ENCODE data around the gene ZNF582. TPM values are rescaled to one million over a fixed set of nuclear protein-coding genes. Genes with fewer than 3 reads are reported as not detected.
"Not testable (repeated sequence)": the region's sequence is repeated elsewhere in the genome, so short reads cannot be mapped to it uniquely, and the experiment has no call there.

The ZNF582 gene
- total RNA-seq, 1 donor from 2014 or later = 2.5 TPM

- Histone ChIP-seq H3K9ac (no peak overlapping the region), H3K4me3 (no peak overlapping the region), H2AFZ (replicated peaks) (no peak overlapping the region), H4K20me1 (ENCODE audit: low read depth) (no peaks in the 10 kb centered on the region), H3K4me2 (no peak overlapping the region), H3K4me1 (no peaks in the 10 kb centered on the region), H3K9me3 (ENCODE audit: low read depth) (peaks cover 7% of the 10 kb centered on the region), H3F3A (ENCODE audit: low read depth) (no peaks in the 10 kb centered on the region), H3K27ac (no peak overlapping the region), H3K79me2 (ENCODE audit: low read depth) (no peaks in the 10 kb centered on the region), H3K27me3 (no peaks in the 10 kb centered on the region), H3K36me3 (no peaks in the 10 kb centered on the region)
- DNase-seq (ENCODE audit: low spot score) = no peak
- Mint-ChIP-seq H3K27me3 (ENCODE audit: insufficient read depth, low read depth) (peaks cover 4% of the 10 kb centered on the region), H3K4me3 (no peak overlapping the region), H3K27ac (no peak overlapping the region), H3K9me3 (peaks cover 33% of the 10 kb centered on the region), H3K4me1 (no peaks in the 10 kb centered on the region), H3K36me3 (no peaks in the 10 kb centered on the region)
- TF ChIP-seq EZH2 (IDR thresholded peaks at IDR 0.05) (no peak), EZH2phosphoT487 (IDR thresholded peaks at IDR 0.05) (no peak), CTCF (IDR thresholded peaks at IDR 0.05) (no peak)
Measured at GRCh38 chr19:56347163-56347778, 46.1 kb downstream of the ZNF582 start.

- TF ChIP-seq EZH2 (IDR thresholded peaks at IDR 0.05) (no peak), CTCF (IDR thresholded peaks at IDR 0.05) (no peak), EZH2phosphoT487 (IDR thresholded peaks at IDR 0.05) (no peak)
- H2AFZ ChIP-seq (replicated peaks) = no peak overlapping the region
- no peak overlapping the region for H3K4me3 ChIP-seq
- no peaks in the 10 kb centered on the region for H3K4me1 Mint-ChIP-seq
- H3K27me3 Mint-ChIP-seq (ENCODE audit: insufficient read depth, low read depth) = peaks cover 6% of the 10 kb centered on the region
- peak; percentile 23 for DNase-seq (ENCODE audit: low spot score)
- H3F3A ChIP-seq (ENCODE audit: low read depth) = no peaks in the 10 kb centered on the region
- H3K36me3 ChIP-seq = no peaks in the 10 kb centered on the region
- H4K20me1 ChIP-seq (ENCODE audit: low read depth) = no peaks in the 10 kb centered on the region
- H3K4me3 Mint-ChIP-seq = no peak overlapping the region
- no peaks in the 10 kb centered on the region for H3K79me2 ChIP-seq (ENCODE audit: low read depth)
- peaks cover 50% of the 10 kb centered on the region for H3K9me3 Mint-ChIP-seq
- no peaks in the 10 kb centered on the region for H3K27me3 ChIP-seq
- H3K27ac Mint-ChIP-seq = no peak overlapping the region
- H3K9ac ChIP-seq = no peak overlapping the region
- peaks cover 24% of the 10 kb centered on the region for H3K9me3 ChIP-seq (ENCODE audit: low read depth)
- H3K4me1 ChIP-seq = no peaks in the 10 kb centered on the region
- H3K4me2 ChIP-seq = no peak overlapping the region
- H3K27ac ChIP-seq = no peak overlapping the region
- no peaks in the 10 kb centered on the region for H3K36me3 Mint-ChIP-seq
Measured at GRCh38 chr19:56341948-56342347, 51.4 kb downstream of the ZNF582 start.

- not testable (repeated sequence) for H3K27ac Mint-ChIP-seq; H3K4me1 Mint-ChIP-seq; DNase-seq (ENCODE audit: low spot score); H3K36me3 Mint-ChIP-seq; H2AFZ ChIP-seq (replicated peaks); H3K4me3 ChIP-seq; H3K4me3 Mint-ChIP-seq; H4K20me1 ChIP-seq (ENCODE audit: low read depth); H3K27ac ChIP-seq; H3K79me2 ChIP-seq (ENCODE audit: low read depth); H3K4me2 ChIP-seq; H3K9ac ChIP-seq; H3K27me3 Mint-ChIP-seq (ENCODE audit: insufficient read depth, low read depth); H3K4me1 ChIP-seq; H3K36me3 ChIP-seq; H3K27me3 ChIP-seq; H3F3A ChIP-seq (ENCODE audit: low read depth)
- peaks cover 43% of the 10 kb centered on the region for H3K9me3 Mint-ChIP-seq
- peaks cover 24% of the 10 kb centered on the region for H3K9me3 ChIP-seq (ENCODE audit: low read depth)
Measured at GRCh38 chr19:56339031-56339430, 54.3 kb downstream of the ZNF582 start.

GRCh38 chr19:56337077-56337476 lies 56.3 kb downstream of the ZNF582 start:
- not testable (repeated sequence) for H3K27ac Mint-ChIP-seq; H4K20me1 ChIP-seq (ENCODE audit: low read depth); H2AFZ ChIP-seq (replicated peaks); H3K27ac ChIP-seq; H3K9ac ChIP-seq; H3K36me3 Mint-ChIP-seq; H3K27me3 Mint-ChIP-seq (ENCODE audit: insufficient read depth, low read depth); H3K79me2 ChIP-seq (ENCODE audit: low read depth); H3F3A ChIP-seq (ENCODE audit: low read depth); H3K4me1 ChIP-seq; H3K36me3 ChIP-seq; H3K4me2 ChIP-seq; DNase-seq (ENCODE audit: low spot score); H3K4me1 Mint-ChIP-seq; H3K4me3 Mint-ChIP-seq; H3K4me3 ChIP-seq; H3K27me3 ChIP-seq
- peaks cover 31% of the 10 kb centered on the region for H3K9me3 Mint-ChIP-seq
- H3K9me3 ChIP-seq (ENCODE audit: low read depth) = peaks cover 17% of the 10 kb centered on the region

- H3K4me1 ChIP-seq; H3F3A ChIP-seq (ENCODE audit: low read depth); H3K27ac ChIP-seq; H3K4me1 Mint-ChIP-seq; H3K9ac ChIP-seq; H2AFZ ChIP-seq (replicated peaks); H3K36me3 ChIP-seq; H3K4me3 Mint-ChIP-seq; DNase-seq (ENCODE audit: low spot score); H3K36me3 Mint-ChIP-seq; H3K27ac Mint-ChIP-seq; H3K9me3 ChIP-seq (ENCODE audit: low read depth); H4K20me1 ChIP-seq (ENCODE audit: low read depth); H3K79me2 ChIP-seq (ENCODE audit: low read depth); H3K4me2 ChIP-seq; H3K27me3 Mint-ChIP-seq (ENCODE audit: insufficient read depth, low read depth); H3K4me3 ChIP-seq; H3K27me3 ChIP-seq: not testable (repeated sequence)
- H3K9me3 Mint-ChIP-seq = peaks cover 28% of the 10 kb centered on the region
Measured at GRCh38 chr19:56335371-56335770, 58.0 kb downstream of the ZNF582 start.
